Body of pancreas (tissue), 4 donors: ENCODE results near the gene EIF3F.

Experiments used
- CTCF ChIP-seq, 7 experiments: fragments of 450-650 bp in 4 of 7; fragments of 200-600 bp in 3 of 7; sonication (generic) in 3 of 7; IDR thresholded peaks; one replicate each; pipeline ENCODE4 v1.5.1; 2016 to 2019; ENCODE audit warnings: antibody characterized with exemption in 7 of 7
- POLR2A ChIP-seq, 3 donors: fragments of 450-650 bp; IDR thresholded peaks; one replicate each; pipeline ENCODE4 v1.6.1; 2016; ENCODE audit warnings: antibody characterized with exemption in 3 of 3, mild to moderate bottlenecking in 2 of 3

- TF ChIP-seq CTCF (IDR thresholded peaks at IDR 0.05) (no peak), POLR2A (IDR thresholded peaks at IDR 0.05) (no peak)
These were observed 54.4 kb downstream of the EIF3F start for GRCh38 chr11:8041576-8041975.
